ENCODE results near the gene SCAMP2.

The SCAMP2 gene

DNA sequence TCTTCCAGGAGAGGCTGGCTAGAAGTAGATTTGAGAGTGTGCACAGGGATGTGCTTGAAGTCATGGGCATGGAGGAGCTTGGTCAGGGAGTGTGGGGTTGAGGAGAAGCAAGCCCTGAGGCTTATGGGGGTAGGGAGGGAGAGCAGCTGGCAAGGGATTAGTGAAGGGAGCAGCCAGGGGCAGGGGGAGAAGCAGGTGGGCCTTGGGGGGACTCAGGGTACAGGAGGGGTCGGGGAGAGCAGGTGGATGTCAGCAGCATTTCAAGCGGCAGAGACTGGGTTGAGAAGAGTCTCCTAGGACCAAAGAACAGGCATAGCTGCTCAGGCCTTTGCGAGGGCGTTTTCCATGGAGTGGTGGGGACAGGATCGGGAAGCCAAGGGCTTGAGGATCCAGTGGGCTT lies 63.9 kb downstream of the SCAMP2 start:
- no peak for DNase-seq (ENCODE audit: low spot score)
- TF ChIP-seq, protein P1, sequence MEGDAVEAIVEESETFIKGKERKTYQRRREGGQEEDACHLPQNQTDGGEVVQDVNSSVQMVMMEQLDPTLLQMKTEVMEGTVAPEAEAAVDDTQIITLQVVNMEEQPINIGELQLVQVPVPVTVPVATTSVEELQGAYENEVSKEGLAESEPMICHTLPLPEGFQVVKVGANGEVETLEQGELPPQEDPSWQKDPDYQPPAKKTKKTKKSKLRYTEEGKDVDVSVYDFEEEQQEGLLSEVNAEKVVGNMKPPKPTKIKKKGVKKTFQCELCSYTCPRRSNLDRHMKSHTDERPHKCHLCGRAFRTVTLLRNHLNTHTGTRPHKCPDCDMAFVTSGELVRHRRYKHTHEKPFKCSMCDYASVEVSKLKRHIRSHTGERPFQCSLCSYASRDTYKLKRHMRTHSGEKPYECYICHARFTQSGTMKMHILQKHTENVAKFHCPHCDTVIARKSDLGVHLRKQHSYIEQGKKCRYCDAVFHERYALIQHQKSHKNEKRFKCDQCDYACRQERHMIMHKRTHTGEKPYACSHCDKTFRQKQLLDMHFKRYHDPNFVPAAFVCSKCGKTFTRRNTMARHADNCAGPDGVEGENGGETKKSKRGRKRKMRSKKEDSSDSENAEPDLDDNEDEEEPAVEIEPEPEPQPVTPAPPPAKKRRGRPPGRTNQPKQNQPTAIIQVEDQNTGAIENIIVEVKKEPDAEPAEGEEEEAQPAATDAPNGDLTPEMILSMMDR (IDR thresholded peaks at IDR 0.05; ENCODE audit: extremely low read depth, insufficient read depth, missing control alignments): no peak
- in situ Hi-C loops (cut with MboI; ENCODE audit: low pct_unique_long_range_greater_than_20kb, low sequenced_read_pairs, unreplicated experiment): no loop called here

DNA sequence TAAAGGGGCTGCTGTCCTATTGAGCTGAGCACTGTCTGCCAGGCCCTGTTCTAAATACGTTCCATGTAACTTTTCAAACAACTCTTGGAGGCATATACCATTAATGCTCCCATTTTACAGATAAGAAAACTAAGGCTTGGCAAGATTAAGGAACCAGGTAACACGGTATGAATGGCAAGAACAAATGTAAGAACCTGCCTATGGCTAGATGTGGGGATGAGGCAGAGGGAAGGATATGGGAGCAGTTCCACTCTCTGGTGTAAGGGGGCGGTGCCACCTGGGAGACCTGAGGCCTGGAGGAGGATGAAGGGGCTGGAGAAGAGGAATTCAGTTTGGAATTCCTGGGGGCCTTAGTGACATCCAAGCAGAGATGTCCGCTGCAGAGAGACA lies 64.3 kb downstream of the SCAMP2 start:
- in situ Hi-C loops (cut with MboI; ENCODE audit: low pct_unique_long_range_greater_than_20kb, low sequenced_read_pairs, unreplicated experiment): no loop called here
- no peak for DNase-seq (ENCODE audit: low spot score)
- TF ChIP-seq, protein P1 (IDR thresholded peaks at IDR 0.05; ENCODE audit: extremely low read depth, insufficient read depth, missing control alignments): no peak

DNA sequence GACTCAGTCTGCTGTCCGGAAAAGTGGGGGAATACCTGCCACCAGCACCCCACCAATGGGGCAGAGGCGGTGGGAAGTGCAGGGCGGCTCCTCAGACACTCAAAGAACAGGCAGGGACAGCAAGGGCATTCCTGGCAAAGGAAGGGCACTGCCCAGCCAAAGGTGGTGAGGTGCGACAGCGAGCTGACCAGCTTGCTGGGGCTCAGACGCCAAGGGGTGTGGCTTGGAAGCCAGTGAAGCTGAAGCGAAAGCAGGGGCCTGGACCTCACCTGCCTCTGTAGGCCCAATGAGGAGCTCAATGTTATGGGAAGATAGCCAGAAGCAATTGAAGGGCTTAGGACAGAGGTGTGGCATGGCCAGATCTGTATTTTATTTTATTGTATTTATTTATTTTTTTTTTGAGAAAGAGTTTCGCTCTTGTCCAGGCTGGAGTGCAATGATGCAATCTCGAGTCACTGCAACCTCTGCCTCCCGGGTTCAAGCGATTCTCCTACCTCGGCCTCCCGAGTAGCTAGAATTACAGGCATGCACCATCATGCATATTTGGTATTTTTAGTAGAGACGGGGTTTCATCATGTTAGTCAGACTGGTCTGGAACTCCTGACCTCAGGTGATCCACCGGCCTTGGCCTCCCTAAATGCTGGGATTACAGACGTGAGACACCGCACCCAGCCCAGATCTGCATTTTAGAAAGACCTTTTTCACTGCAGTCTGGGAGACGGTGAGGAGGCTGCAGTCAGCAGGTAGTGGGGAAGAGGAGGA lies 64.9 kb downstream of the SCAMP2 start:
- DNase-seq (ENCODE audit: low spot score): no peak

DNA sequence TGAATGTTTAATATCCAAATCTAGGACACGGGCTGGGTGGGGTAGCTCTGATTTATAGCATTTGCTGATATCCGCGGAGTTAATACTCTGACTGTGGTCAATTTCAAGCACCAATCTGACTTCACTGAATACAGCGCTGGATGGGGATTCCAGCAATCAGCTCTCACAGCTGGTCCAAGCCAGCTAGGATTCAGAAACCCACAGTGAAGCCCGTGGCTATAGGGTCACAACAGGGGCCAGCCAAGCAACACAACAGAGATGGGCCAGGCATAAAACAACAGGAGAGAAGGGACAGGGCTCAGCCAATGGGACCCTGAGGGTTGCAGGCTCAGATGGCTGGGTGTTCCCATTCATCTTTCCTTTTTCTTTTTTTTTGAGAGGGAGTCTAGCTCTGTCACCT lies 65.9 kb downstream of the SCAMP2 start:
- no peak for DNase-seq (ENCODE audit: low spot score)
- TF ChIP-seq, protein P1 (IDR thresholded peaks at IDR 0.05; ENCODE audit: extremely low read depth, insufficient read depth, missing control alignments): no peak
- in situ Hi-C loops (cut with MboI; ENCODE audit: low pct_unique_long_range_greater_than_20kb, low sequenced_read_pairs, unreplicated experiment): no loop called here

More for the DNA sequence above, 64.9 kb downstream of the SCAMP2 start:
- TF ChIP-seq, protein P1 (IDR thresholded peaks at IDR 0.05; ENCODE audit: extremely low read depth, insufficient read depth, missing control alignments): no peak
- in situ Hi-C loops (cut with MboI; ENCODE audit: low pct_unique_long_range_greater_than_20kb, low sequenced_read_pairs, unreplicated experiment): no loop called here

DNA sequence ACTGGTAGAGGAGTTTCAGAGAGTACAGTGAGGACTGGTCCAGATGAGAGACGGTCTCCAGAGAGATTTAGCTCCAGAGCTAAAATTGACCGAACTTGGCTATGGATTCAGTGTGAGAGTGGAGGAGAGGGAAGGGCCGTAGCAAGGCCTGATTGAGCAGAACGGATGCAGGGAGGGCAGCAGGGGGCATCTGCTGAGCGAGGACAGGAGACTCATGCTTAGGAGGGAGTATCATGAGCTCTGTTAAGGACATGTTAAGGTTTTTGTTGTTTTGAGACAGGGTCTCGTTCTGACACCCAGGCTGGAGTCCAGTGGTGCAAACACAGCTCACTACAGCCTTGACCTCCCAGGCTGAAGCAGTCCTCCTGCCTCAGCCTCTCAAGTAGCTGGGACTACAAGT lies 68.2 kb downstream of the SCAMP2 start:
- no peak for DNase-seq (ENCODE audit: low spot score)
- in situ Hi-C loops (cut with MboI; ENCODE audit: low pct_unique_long_range_greater_than_20kb, low sequenced_read_pairs, unreplicated experiment): no loop called here
- TF ChIP-seq, protein P1 (IDR thresholded peaks at IDR 0.05; ENCODE audit: extremely low read depth, insufficient read depth, missing control alignments): no peak

DNA sequence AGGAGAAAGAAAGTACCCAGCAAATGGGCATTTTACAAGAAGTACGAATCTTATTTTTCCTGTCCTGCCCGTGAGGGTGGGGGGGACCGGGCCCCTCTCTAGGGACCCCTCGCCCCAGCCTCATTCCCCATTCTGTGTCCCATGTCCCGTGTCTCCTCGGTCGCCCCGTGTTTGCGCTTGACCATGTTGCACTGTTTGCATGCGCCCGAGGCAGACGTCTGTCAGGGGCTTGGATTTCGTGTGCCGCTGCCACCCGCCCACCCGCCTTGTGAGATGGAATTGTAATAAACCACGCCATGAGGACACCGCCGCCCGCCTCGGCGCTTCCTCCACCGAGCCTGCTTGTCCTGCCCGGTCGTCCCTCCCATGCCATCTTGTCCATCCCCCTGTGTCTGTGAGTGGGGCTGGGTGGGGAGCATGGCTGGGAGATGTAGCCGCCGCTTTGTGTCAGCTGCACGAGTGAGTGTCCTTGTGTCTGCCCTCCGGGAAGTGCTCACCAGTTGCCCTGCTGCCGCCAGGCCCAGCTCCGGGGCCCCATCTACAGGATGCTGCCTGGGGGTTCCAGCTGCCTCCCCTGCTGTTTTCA lies 70.2 kb downstream of the SCAMP2 start:
- DNase-seq (ENCODE audit: low spot score): no peak
- in situ Hi-C loops (cut with MboI; ENCODE audit: low pct_unique_long_range_greater_than_20kb, low sequenced_read_pairs, unreplicated experiment): no loop called here
- TF ChIP-seq, protein P1 (IDR thresholded peaks at IDR 0.05; ENCODE audit: extremely low read depth, insufficient read depth, missing control alignments): no peak

Measured in GM13977 (cell line).